GM18505 (cell line): ENCODE data around the gene CLRN1.
"Not testable (repeated sequence)": the region's sequence is repeated elsewhere in the genome, so short reads cannot be mapped to it uniquely, and the experiment has no call there.

Source experiments
- ATAC-seq: cut with Tn5 transposase; IDR thresholded peaks from one replicate; pipeline ENCODE4 v1.9.1; 2021; ENCODE audit not compliant: unreplicated experiment
- POLR2A ChIP-seq: IDR thresholded peaks from 4 replicates; pipeline ENCODE4 v1.6.1; 2011; ENCODE audit warnings: borderline replicate concordance; ENCODE audit not compliant: insufficient read depth, insufficient read length; ENCODE audit errors: extremely low read depth

Gene CLRN1

GRCh38 chr3:151002003-151002981 is 29.8 kb upstream of the CLRN1 start:
- no peak for TF ChIP-seq POLR2A
- no peak for ATAC-seq

- no peak for ATAC-seq
- no peak for TF ChIP-seq POLR2A
Observed at GRCh38 chr3:150998996-150999395, 26.5 kb upstream of the CLRN1 start.

GRCh38 chr3:150996731-150997130 is 24.2 kb upstream of the CLRN1 start:
- TF ChIP-seq POLR2A, result no peak
- ATAC-seq, result no peak

- ATAC-seq, result no peak
Observed at GRCh38 chr3:150995510-150995909, 23.0 kb upstream of the CLRN1 start.

GRCh38 chr3:150989208-150989607 is 16.7 kb upstream of the CLRN1 start:
- ATAC-seq, result no peak
- no peak for TF ChIP-seq POLR2A

More at GRCh38 chr3:150995510-150995909, 23.0 kb upstream of the CLRN1 start:
- no peak for TF ChIP-seq POLR2A

GRCh38 chr3:150988395-150988794 is 15.9 kb upstream of the CLRN1 start:
- not testable (repeated sequence) for ATAC-seq

GRCh38 chr3:150985711-150986110 is 13.2 kb upstream of the CLRN1 start:
- no peak for TF ChIP-seq POLR2A
- ATAC-seq, result no peak

GRCh38 chr3:150984066-150984465 is 11.5 kb upstream of the CLRN1 start:
- ATAC-seq, result no peak
- no peak for TF ChIP-seq POLR2A

- TF ChIP-seq POLR2A, result no peak
- no peak for ATAC-seq
Observed at GRCh38 chr3:150978566-150979148, 6.1 kb upstream of the CLRN1 start.

- no peak for ATAC-seq
- TF ChIP-seq POLR2A, result no peak
Observed at GRCh38 chr3:150975992-150976368, 3.5 kb upstream of the CLRN1 start.

GRCh38 chr3:150975086-150975991 is 2.8 kb upstream of the CLRN1 start:
- TF ChIP-seq POLR2A, result no peak
- ATAC-seq, result no peak

GRCh38 chr3:150970665-150971324 is 1.7 kb downstream of the CLRN1 start:
- no peak for ATAC-seq
- no peak for TF ChIP-seq POLR2A

- TF ChIP-seq POLR2A, result no peak
Observed at GRCh38 chr3:150968341-150969035, 4.0 kb downstream of the CLRN1 start.

GRCh38 chr3:150965436-150965835 is 7.1 kb downstream of the CLRN1 start:
- TF ChIP-seq POLR2A, result no peak
- ATAC-seq, result no peak

More at GRCh38 chr3:150968341-150969035, 4.0 kb downstream of the CLRN1 start:
- ATAC-seq, result no peak
